ENCODE results near the gene MFAP1.
A peak's percentile ranks its signal among the peaks of the same experiment; 100 is the strongest.

The MFAP1 gene

DNA sequence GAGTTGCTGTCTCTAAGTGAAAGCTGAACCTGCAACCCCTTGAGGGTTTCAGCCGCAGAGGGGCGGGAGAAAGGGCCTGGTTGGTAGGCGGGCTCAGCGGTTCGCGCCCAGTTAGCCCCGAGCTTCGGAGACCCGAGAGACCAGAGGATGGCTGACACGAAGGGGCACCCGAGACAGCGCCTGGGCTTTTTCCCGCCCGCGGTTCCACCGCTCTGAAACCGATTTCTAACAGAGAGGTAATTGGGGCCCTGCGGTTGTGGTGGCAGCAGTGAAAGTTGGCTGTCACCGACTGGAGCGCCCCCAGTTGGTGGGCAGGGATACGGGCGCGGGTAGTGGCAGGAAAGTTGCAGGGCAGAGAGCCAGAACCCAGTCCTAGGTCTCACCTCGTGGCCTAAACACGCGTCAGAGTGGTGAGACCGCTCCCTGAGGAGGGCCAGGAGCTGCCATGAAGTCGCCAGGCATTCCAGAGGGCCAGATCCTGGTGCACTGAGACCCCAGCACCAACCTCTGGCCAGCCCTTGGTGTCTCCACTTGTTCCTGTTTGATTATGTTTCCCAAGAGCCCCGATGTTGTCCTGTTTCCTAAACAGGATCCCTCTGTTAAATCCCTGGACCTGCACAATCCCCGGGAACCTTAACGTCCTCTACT is 47.1 kb downstream of the MFAP1 start:
- Mint-ChIP-seq H3K4me3 (peak overlapping the region; percentile 88), H3K36me3 (ENCODE audit: low read depth) (peaks cover 43% of the 10 kb centered on the region), H3K9me3 (no peaks in the 10 kb centered on the region), H3K4me1 (ENCODE audit: low read depth) (peaks cover 50% of the 10 kb centered on the region), H3K27ac (peak overlapping the region; percentile 95), H3K27me3 (no peaks in the 10 kb centered on the region)
- intact Hi-C loops (cut with micrococcal nuclease), result loop anchor here (1.0 to 10.0 kb wide), 2 partner anchors 16 to 47 kb away; partner anchors contain the start of genes MFAP1 and WDR76

DNA sequence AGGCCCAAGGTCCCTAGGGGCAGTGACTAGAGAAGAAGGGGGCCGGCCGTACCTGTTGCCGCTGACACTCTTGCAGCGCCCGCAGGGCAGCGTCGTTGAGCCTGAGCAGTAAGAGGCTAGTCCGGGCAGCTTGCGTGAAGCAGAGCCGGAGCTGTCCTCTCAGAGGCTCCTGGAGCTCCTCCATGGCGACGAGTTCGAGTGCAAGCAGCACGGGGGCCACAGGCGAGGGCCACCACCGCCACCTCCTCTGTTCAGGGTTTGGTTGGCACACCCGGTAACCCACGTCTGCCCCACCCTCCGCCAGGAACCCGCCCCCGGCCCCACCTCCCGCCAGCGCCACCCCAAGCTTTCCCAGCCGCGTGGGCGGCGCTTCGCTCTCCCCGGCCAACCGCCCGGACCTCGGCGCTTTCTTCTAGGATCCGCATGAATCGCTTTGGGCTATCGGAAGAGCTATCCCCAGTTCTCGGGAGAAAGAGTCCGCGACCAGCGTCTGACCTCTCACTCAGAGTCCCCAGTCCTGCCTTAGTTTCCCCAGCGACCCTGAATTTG is 47.7 kb downstream of the MFAP1 start, which contains the start of gene ELL3:
Gene ELL3, minus strand, starts transcription at position 249 of the 549 bp plus-strand sequence. Its CDS starts 65 bp downstream, at position 184.
- intact Hi-C loops (cut with micrococcal nuclease), result loop anchor here (1.0 to 10.0 kb wide), 2 partner anchors 17 to 48 kb away; partner anchors contain the start of genes MFAP1 and WDR76
- Mint-ChIP-seq H3K4me3 (peak within 1 kb of the TSS; percentile 88), H3K27me3 (no peaks in the 10 kb centered on the region), H3K27ac (peak within 1 kb of the TSS; percentile 95), H3K4me1 (ENCODE audit: low read depth) (peaks cover 56% of the 10 kb centered on the region), H3K9me3 (no peaks in the 10 kb centered on the region), H3K36me3 (ENCODE audit: low read depth) (peaks cover 46% of the 10 kb centered on the region)

DNA sequence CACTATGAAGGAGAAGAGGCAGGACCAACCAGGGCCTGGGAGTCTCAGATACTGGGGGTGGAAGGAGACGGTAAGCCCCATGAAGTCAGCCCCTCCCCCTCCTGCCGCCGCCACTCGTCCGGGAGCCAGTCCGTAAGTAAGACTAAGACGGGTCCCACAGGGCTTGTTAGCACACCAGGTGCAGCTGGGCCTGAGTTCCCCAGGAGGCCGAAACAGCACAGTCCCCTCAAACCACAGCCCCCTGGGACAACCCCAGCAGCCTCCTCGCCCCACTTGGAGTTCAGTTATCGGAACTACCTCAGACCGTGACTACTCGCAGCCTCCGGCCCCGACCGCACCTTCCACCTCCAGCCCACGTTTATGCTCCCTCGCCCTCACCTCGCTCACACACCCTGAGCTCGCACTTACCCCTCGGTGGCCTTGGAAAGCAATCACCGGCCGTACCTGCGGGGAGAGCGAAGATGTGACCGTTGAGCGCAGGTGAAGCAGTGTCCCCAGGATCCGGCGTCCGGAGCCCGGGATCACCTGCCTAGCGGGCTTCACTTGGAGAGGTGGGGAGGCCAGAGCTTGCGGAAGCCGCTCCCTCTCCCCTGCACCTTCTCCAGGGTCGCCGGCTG is 48.3 kb downstream of the MFAP1 start:
- peak overlapping the region; percentile 88 for H3K4me3 Mint-ChIP-seq
- H3K9me3 Mint-ChIP-seq, result no peaks in the 10 kb centered on the region
- H3K27me3 Mint-ChIP-seq, result no peaks in the 10 kb centered on the region
- H3K27ac Mint-ChIP-seq, result peak overlapping the region; percentile 95
- H3K4me1 Mint-ChIP-seq (ENCODE audit: low read depth), result peaks cover 62% of the 10 kb centered on the region
- intact Hi-C loops (cut with micrococcal nuclease), result loop anchor here (10.0 kb wide), 1 partner anchor 49 kb away; the partner anchor contains the start of genes MFAP1 and WDR76
- H3K36me3 Mint-ChIP-seq (ENCODE audit: low read depth), result peaks cover 52% of the 10 kb centered on the region

DNA sequence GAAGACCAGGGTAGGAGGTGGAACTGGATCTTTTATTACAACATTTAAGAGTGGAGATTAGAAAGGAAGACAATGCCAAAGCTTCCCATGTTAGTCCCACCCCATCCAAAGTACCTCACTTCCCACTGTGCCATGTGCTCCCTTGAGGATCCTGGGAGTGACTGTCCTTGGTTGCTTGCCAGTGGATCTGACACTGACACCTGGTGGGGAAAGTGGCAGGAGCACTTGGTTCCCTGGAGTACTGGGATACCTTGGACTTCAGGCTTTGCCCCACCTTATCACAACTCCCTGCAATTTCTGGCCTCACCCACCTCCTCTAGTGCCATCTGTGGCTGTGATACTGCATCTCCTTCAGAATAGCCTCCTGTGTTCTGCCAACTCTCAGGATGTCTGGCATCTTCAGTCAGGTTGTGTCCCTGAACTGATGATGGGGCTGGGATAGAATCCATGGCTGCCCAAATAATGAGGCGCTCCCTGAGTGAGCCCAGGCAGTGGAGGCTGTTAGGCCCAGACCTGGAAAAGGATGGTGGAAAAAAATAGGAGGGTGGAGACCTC is 49.0 kb downstream of the MFAP1 start:
- peaks cover 59% of the 10 kb centered on the region for H3K36me3 Mint-ChIP-seq (ENCODE audit: low read depth)
- H3K4me3 Mint-ChIP-seq, result peak overlapping the region; percentile 88
- no peaks in the 10 kb centered on the region for H3K27me3 Mint-ChIP-seq
- peak overlapping the region; percentile 95 for H3K27ac Mint-ChIP-seq
- intact Hi-C loops (cut with micrococcal nuclease), result loop anchor here (10.0 kb wide), 1 partner anchor 49 kb away; the partner anchor contains the start of genes MFAP1 and WDR76
- H3K9me3 Mint-ChIP-seq, result no peaks in the 10 kb centered on the region
- H3K4me1 Mint-ChIP-seq (ENCODE audit: low read depth), result peaks cover 69% of the 10 kb centered on the region

DNA sequence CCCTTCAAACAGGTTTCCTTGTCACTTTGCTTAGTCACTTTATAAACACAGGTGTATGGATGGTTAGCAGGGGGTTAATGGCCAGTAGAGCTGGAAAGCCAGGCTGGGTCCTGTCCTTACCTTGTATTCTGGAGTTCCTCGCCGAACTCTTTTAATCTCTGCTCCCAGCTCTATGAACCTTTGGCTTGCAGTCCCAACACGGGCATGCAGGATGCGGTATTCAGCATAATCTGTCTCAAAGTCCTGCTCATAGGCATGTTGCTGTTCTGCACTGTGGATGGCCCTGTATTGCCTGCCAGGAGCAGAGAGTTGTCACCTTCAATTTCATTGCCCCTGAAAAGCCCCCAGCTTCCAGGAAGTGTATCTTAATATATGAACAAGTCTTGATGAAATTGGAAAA is 50.4 kb downstream of the MFAP1 start:
- intact Hi-C loops (cut with micrococcal nuclease), result loop anchor here (10.0 kb wide), 1 partner anchor 51 kb away; the partner anchor contains the start of genes MFAP1 and WDR76
- Mint-ChIP-seq H3K9me3 (no peaks in the 10 kb centered on the region), H3K4me3 (no peak overlapping the region), H3K27ac (peak overlapping the region; percentile 95), H3K27me3 (no peaks in the 10 kb centered on the region), H3K36me3 (ENCODE audit: low read depth) (peaks cover 74% of the 10 kb centered on the region), H3K4me1 (ENCODE audit: low read depth) (peaks cover 77% of the 10 kb centered on the region)

DNA sequence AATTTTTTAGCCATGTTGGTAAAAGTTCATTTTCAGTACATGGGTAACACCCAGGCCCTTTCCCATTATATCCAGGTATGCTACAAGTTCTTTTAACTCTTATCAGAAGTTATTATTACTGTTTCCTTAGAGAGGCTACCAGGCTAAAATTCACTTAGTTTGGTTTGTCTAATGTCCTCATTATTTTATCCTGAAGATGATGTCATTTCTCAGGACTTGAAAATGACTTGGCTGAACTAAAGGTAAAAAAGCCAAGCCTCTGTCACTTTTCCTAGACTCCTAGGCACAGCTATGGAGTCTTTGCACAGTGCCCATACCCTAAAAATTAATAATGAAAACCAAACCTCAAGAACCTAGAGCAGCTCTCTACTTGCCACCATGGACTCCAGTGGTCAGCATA is 51.9 kb downstream of the MFAP1 start:
- Mint-ChIP-seq H3K27ac (peak overlapping the region; percentile 78), H3K9me3 (no peaks in the 10 kb centered on the region), H3K4me1 (ENCODE audit: low read depth) (peaks cover 74% of the 10 kb centered on the region), H3K4me3 (no peak overlapping the region), H3K36me3 (ENCODE audit: low read depth) (peaks cover 88% of the 10 kb centered on the region), H3K27me3 (no peaks in the 10 kb centered on the region)
- intact Hi-C loops (cut with micrococcal nuclease), result loop anchor here (10.0 kb wide), 1 partner anchor 52 kb away; the partner anchor contains the start of genes MFAP1 and WDR76

DNA sequence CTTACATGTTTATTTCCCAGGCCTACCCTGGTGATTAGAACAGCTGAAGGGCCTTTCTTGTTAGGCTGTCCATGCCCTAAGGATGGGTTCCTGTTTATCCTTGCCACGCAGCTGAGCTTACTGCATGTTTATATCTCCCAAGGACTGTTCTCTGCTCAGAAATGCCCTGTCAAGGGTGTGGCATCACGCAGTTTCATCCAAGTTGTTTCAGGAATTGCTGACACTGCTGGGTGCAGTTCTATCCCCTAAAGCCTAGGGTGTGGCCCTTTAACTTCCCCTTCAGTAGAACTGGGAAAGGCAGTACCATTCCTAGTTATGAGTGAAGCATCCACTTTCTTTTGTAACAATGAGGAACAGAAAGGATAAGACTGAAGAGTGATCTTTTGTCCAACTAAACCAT is 52.7 kb downstream of the MFAP1 start:
- Mint-ChIP-seq H3K9me3 (no peaks in the 10 kb centered on the region), H3K27me3 (no peaks in the 10 kb centered on the region)

DNA sequence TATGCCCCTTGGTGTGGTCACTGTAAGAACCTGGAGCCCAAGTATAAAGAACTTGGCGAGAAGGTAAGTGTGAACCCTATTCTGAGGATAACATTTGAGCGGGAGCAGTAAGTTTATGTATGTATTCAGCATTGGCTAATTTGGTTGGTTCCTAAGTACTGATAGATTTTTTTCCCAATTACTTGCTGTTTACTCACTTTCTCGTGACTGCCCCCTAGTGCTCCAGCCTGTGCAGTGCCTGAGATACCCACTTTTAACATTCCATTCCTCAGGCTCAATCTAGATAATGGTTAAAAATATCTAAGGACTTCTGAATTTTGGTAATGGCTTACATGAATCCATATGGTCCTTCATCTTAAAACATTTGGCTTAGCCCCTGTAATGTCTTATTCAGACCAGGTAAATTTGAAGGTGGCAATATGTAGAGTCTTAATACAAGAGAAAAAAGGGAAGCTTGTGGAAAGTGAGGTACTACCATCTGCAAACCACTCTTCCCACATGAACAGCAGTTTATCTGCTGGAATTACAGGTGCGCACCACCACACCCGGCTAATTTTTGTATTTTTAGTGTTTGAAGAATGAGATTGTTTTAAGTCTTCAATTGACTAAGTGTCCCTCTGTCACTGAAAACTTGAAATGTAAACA is 54.8 kb downstream of the MFAP1 start:
- H3K27me3 Mint-ChIP-seq, result no peaks in the 10 kb centered on the region
- H3K9me3 Mint-ChIP-seq, result no peaks in the 10 kb centered on the region
- H3K4me1 Mint-ChIP-seq (ENCODE audit: low read depth), result peaks cover 55% of the 10 kb centered on the region
- intact Hi-C loops (cut with micrococcal nuclease), result loop anchor here (10.0 kb wide), 1 partner anchor 55 kb away; the partner anchor contains the start of genes MFAP1 and WDR76
- H3K4me3 Mint-ChIP-seq, result no peak overlapping the region
- peaks cover 97% of the 10 kb centered on the region for H3K36me3 Mint-ChIP-seq (ENCODE audit: low read depth)
- peak overlapping the region; percentile 78 for H3K27ac Mint-ChIP-seq

More for the DNA sequence above, 52.7 kb downstream of the MFAP1 start:
- Mint-ChIP-seq H3K36me3 (ENCODE audit: low read depth) (peaks cover 96% of the 10 kb centered on the region), H3K4me1 (ENCODE audit: low read depth) (peaks cover 74% of the 10 kb centered on the region), H3K4me3 (no peak overlapping the region), H3K27ac (peak overlapping the region; percentile 78)
- intact Hi-C loops (cut with micrococcal nuclease), result loop anchor here (10.0 kb wide), 1 partner anchor 53 kb away; the partner anchor contains the start of genes MFAP1 and WDR76

DNA sequence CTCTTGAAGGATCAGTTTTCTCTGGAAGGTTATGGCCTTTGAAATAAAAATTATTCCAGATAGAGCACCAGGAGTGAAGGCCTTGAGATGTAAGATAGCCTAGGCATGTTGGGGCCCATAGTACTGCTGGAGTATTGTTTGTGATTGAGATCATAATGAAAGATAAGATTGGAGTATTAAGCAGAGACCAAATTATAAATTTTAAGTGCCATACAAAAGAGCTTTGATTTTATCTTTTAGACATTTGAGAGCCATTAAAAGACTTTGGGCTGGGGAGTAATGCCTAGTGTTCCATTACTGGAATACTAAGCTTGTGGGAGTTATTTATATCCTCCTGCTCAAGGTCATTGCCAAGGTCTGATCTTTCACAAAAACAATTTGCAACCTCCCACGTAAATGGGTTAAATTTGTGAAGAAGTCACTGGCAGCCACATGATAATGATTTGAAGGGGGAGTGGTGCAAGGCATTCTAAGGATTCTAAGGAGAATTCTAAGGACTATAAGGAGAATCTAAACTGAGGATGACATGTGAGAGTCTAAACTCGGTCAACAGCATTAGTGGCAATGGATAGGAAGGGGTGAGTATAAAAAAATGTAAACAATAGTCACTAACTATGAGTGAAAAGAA is 60.6 kb downstream of the MFAP1 start:
- Mint-ChIP-seq H3K9me3 (no peaks in the 10 kb centered on the region), H3K36me3 (ENCODE audit: low read depth) (peaks cover 100% of the 10 kb centered on the region), H3K4me1 (ENCODE audit: low read depth) (peaks cover 2% of the 10 kb centered on the region)

DNA sequence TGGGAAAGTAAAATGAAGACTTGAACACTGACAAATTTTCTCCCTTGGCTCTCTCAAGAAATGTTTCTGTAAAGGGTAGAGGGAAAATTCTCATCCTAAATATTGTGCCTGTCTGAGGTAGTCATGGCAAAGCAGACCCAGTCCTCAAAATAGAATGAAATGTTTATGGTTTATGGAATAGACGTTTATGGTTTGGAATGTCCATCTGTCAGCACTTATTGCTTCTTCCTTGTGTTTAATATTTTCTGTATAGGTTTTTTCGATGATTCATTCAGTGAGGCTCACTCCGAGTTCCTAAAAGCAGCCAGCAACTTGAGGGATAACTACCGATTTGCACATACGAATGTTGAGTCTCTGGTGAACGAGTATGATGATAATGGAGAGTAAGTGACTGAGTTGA is 61.7 kb downstream of the MFAP1 start:
- Mint-ChIP-seq H3K4me1 (ENCODE audit: low read depth) (no peaks in the 10 kb centered on the region), H3K9me3 (no peaks in the 10 kb centered on the region), H3K36me3 (ENCODE audit: low read depth) (peaks cover 100% of the 10 kb centered on the region), H3K4me3 (no peak overlapping the region), H3K27me3 (no peaks in the 10 kb centered on the region), H3K27ac (no peak overlapping the region)
- intact Hi-C loops (cut with micrococcal nuclease), result no loop called here

More for the DNA sequence above, 60.6 kb downstream of the MFAP1 start:
- intact Hi-C loops (cut with micrococcal nuclease), result no loop called here
- Mint-ChIP-seq H3K27me3 (no peaks in the 10 kb centered on the region), H3K27ac (no peak overlapping the region), H3K4me3 (no peak overlapping the region)

All from dendritic cell treated with granulocyte-macrophage colony-stimulating factor and Interleukin-4, amounts not matched to agents 40 ng/mL and 50 ng/mL, for 4 days (primary cell).